CD8-positive, alpha-beta memory T cell (primary cell): ENCODE measurements around the gene COMMD6. TPM values are rescaled to one million over a fixed set of nuclear protein-coding genes. Genes with fewer than 3 reads are reported as not detected.
A peak's percentile ranks its signal among the peaks of the same experiment; 100 is the strongest.

Experiments used
- CTCF ChIA-PET: fragments of 350-600 bp; sonication (Branson Sonifier 250); formaldehyde crosslinking; loops from one replicate; lab custom pipeline; 2021; ENCODE audit warnings: antibody characterized with exemption; lab: Charles Lee
- POLR2A ChIA-PET: fragments of 350-600 bp; sonication (Branson Sonifier 250); formaldehyde crosslinking; loops from one replicate; lab custom pipeline; 2021; ENCODE audit warnings: antibody characterized with exemption; lab: Charles Lee
- DNase-seq, 5 donors: peaks; one replicate each; pipeline versions ENCODE4 v3.0.0 to v3.0.0-alpha.2; 2020 to 2022; ENCODE audit warnings: mixed read lengths in 1 of 5
- H3K27ac ChIP-seq: one replicate; pipeline ENCODE4 v1.7.0; 2013; ENCODE audit warnings: low read depth, mild to moderate bottlenecking, low read length, moderate library complexity
- H3K27me3 ChIP-seq: 2 replicates; pipeline ENCODE4 v1.7.0; 2013; ENCODE audit warnings: low read length, mild to moderate bottlenecking; ENCODE audit not compliant: insufficient read depth, poor library complexity, severe bottlenecking
- H3K36me3 ChIP-seq: 2 replicates; pipeline ENCODE4 v1.7.0; 2013; ENCODE audit warnings: mild to moderate bottlenecking, low read length, moderate library complexity; ENCODE audit not compliant: insufficient read depth
- H3K4me1 ChIP-seq: 2 replicates; pipeline ENCODE4 v1.7.0; 2013; ENCODE audit warnings: mild to moderate bottlenecking, low read length, moderate library complexity; ENCODE audit not compliant: insufficient read depth
- H3K4me3 ChIP-seq: 2 replicates; pipeline ENCODE4 v1.7.0; 2013; ENCODE audit warnings: mild to moderate bottlenecking, low read length
- H3K9me3 ChIP-seq: 2 replicates; pipeline ENCODE4 v1.7.0; 2013; ENCODE audit warnings: mild to moderate bottlenecking, low read length
- H3K27ac Mint-ChIP-seq, 8 donors: one replicate each; pipeline ENCODE4 v1.8.0; 2020 to 2021; ENCODE audit warnings: mixed read lengths in 8 of 8, mild to moderate bottlenecking in 6 of 8, inconsistent platforms in 3 of 8, moderate library complexity in 3 of 8
- H3K27me3 Mint-ChIP-seq, 2 donors: one replicate each; pipeline ENCODE4 v1.8.0; 2020 to 2021; ENCODE audit warnings: mixed read lengths in 2 of 2, mild to moderate bottlenecking in 1 of 2, moderate library complexity in 1 of 2
- H3K36me3 Mint-ChIP-seq, 3 donors: one replicate each; pipeline ENCODE4 v1.8.0; 2020 to 2021; ENCODE audit warnings: mixed read lengths in 3 of 3, inconsistent platforms in 1 of 3, mild to moderate bottlenecking in 1 of 3
- H3K4me1 Mint-ChIP-seq, 3 donors: one replicate each; pipeline ENCODE4 v1.8.0; 2020 to 2021; ENCODE audit warnings: mixed read lengths in 3 of 3, inconsistent platforms in 1 of 3, mild to moderate bottlenecking in 1 of 3
- H3K4me3 Mint-ChIP-seq, 7 donors: one replicate each; pipeline ENCODE4 v1.8.0; 2020 to 2021; ENCODE audit warnings: mixed read lengths in 7 of 7, mild to moderate bottlenecking in 6 of 7, moderate library complexity in 4 of 7, inconsistent platforms in 2 of 7
- H3K9me3 Mint-ChIP-seq, 5 donors: one replicate each; pipeline ENCODE4 v1.8.0; 2020 to 2022; ENCODE audit warnings: mixed read lengths in 5 of 5, mild to moderate bottlenecking in 3 of 5, moderate library complexity in 2 of 5, inconsistent platforms in 1 of 5
- polyA plus RNA-seq: library from polyadenylated mRNA; unstranded; fragments of 300-500 nt; fragmentation: Illumina TruSeq; gene quantifications from one replicate; pipeline ENCODE4 v1.2.3, GENCODE V29; 2021
- total RNA-seq, 2 experiments: library from RNA; stranded (reverse); gene quantifications; one replicate each; pipeline ENCODE4 v1.2.3, GENCODE V29; 2021

The COMMD6 gene
- total and polyA plus RNA-seq, 3 experiments from 2014 or later, result 107 to 573 (median 125) TPM

DNA sequence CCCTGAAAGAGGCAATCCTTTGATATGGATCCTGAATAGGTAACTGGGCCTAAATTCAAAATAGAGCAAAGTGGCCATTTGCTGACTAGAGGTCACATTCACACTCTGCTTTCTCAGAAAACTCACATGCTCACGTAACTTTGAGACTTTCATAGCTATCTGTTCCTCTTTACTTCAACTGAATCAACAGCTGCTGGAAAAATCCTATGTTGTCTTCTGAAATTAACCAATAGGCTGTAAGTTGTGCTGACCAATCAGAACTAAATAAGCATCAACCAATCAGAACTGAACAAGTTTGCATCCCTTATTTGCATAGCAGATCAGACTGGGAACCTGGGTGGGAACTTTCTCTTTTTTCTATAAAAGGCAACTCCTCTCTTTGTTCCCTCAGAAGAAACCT is 31.6 kb downstream of the COMMD6 start:
- POLR2A ChIA-PET, result no interaction called here

GRCh38 chr13:75505327-75505726 is 32.3 kb downstream of the COMMD6 start:
- CTCF ChIA-PET, result no interaction called here
- no peak overlapping the region for H3K27ac ChIP-seq
- H3K27me3 Mint-ChIP-seq, result peaks cover 5 to 7% of the 10 kb centered on the region in 2 donors
- POLR2A ChIA-PET, result no interaction called here
- no peaks in the 10 kb centered on the region for H3K9me3 Mint-ChIP-seq
- H3K36me3 Mint-ChIP-seq, result no peaks in the 10 kb centered on the region
- H3K36me3 ChIP-seq, result no peaks in the 10 kb centered on the region
- H3K9me3 ChIP-seq, result no peaks in the 10 kb centered on the region
- H3K4me3 Mint-ChIP-seq, result no peak overlapping the region
- H3K27me3 ChIP-seq, result no peaks in the 10 kb centered on the region
- no peak for DNase-seq
- H3K4me1 ChIP-seq, result no peaks in the 10 kb centered on the region
- peak overlapping the region in 1 of 8 donors; percentile 24 for H3K27ac Mint-ChIP-seq
- no peak overlapping the region for H3K4me3 ChIP-seq
- H3K4me1 Mint-ChIP-seq, result no peaks in the 10 kb centered on the region

More for the DNA sequence above, 31.6 kb downstream of the COMMD6 start:
- H3K27ac ChIP-seq, result no peak overlapping the region
- Mint-ChIP-seq H3K4me3 (no peak overlapping the region), H3K4me1 (no peaks in the 10 kb centered on the region), H3K27ac (no peak overlapping the region), H3K36me3 (no peaks in the 10 kb centered on the region), H3K9me3 (no peaks in the 10 kb centered on the region), H3K27me3 (peaks cover 5 to 7% of the 10 kb centered on the region in 2 donors)
- H3K36me3 ChIP-seq, result no peaks in the 10 kb centered on the region
- CTCF ChIA-PET, result no interaction called here
- DNase-seq, result no peak
- H3K27me3 ChIP-seq, result no peaks in the 10 kb centered on the region
- H3K4me3 ChIP-seq, result no peak overlapping the region
- H3K4me1 ChIP-seq, result no peaks in the 10 kb centered on the region
- H3K9me3 ChIP-seq, result no peaks in the 10 kb centered on the region

- POLR2A ChIA-PET, result no interaction called here
Measured at GRCh38 chr13:75495938-75496337, 41.7 kb downstream of the COMMD6 start.

GRCh38 chr13:75494491-75494890 is 43.1 kb downstream of the COMMD6 start:
- DNase-seq, result no peak
- H3K36me3 ChIP-seq, result no peaks in the 10 kb centered on the region
- H3K9me3 ChIP-seq, result no peaks in the 10 kb centered on the region
- Mint-ChIP-seq H3K36me3 (no peaks in the 10 kb centered on the region), H3K4me1 (peaks cover 0 to 6% (median 5%) of the 10 kb centered on the region in 3 donors), H3K27ac (no peak overlapping the region), H3K27me3 (peaks cover 12 to 48% of the 10 kb centered on the region in 2 donors), H3K4me3 (no peak overlapping the region), H3K9me3 (peaks cover 0 to 2% (median 0%) of the 10 kb centered on the region in 5 donors)
- H3K4me3 ChIP-seq, result no peak overlapping the region
- H3K27ac ChIP-seq, result no peak overlapping the region
- H3K27me3 ChIP-seq, result peaks cover 6% of the 10 kb centered on the region
- ChIA-PET POLR2A (no interaction called here), CTCF (no interaction called here)
- H3K4me1 ChIP-seq, result no peaks in the 10 kb centered on the region

More at GRCh38 chr13:75495938-75496337, 41.7 kb downstream of the COMMD6 start:
- no peaks in the 10 kb centered on the region for H3K36me3 Mint-ChIP-seq
- peaks cover 10 to 52% of the 10 kb centered on the region in 2 donors for H3K27me3 Mint-ChIP-seq
- Histone ChIP-seq H3K4me1 (no peaks in the 10 kb centered on the region), H3K9me3 (no peaks in the 10 kb centered on the region), H3K27ac (no peak overlapping the region), H3K27me3 (peaks cover 6% of the 10 kb centered on the region), H3K36me3 (no peaks in the 10 kb centered on the region), H3K4me3 (no peak overlapping the region)
- CTCF ChIA-PET, result no interaction called here
- H3K27ac Mint-ChIP-seq, result no peak overlapping the region
- no peaks in the 10 kb centered on the region for H3K4me1 Mint-ChIP-seq
- no peak overlapping the region for H3K4me3 Mint-ChIP-seq
- peaks cover 0 to 2% (median 0%) of the 10 kb centered on the region in 5 donors for H3K9me3 Mint-ChIP-seq
- DNase-seq, result no peak

GRCh38 chr13:75493156-75493555 is 44.5 kb downstream of the COMMD6 start:
- ChIA-PET POLR2A (no interaction called here), CTCF (interaction anchor here (1.2 kb wide), 1 partner anchor 10 kb away, joined by 4 read pairs; no protein-coding TSS in a partner anchor)
- H3K36me3 ChIP-seq, result no peaks in the 10 kb centered on the region
- no peaks in the 10 kb centered on the region for H3K9me3 ChIP-seq
- Mint-ChIP-seq H3K4me1 (peaks cover 0 to 9% (median 8%) of the 10 kb centered on the region in 3 donors), H3K9me3 (no peaks in the 10 kb centered on the region), H3K27me3 (peaks cover 18 to 38% of the 10 kb centered on the region in 2 donors), H3K36me3 (no peaks in the 10 kb centered on the region), H3K4me3 (no peak overlapping the region), H3K27ac (no peak overlapping the region)
- H3K27me3 ChIP-seq, result peaks cover 6% of the 10 kb centered on the region
- no peak for DNase-seq
- H3K4me1 ChIP-seq, result no peaks in the 10 kb centered on the region
- H3K27ac ChIP-seq, result no peak overlapping the region
- H3K4me3 ChIP-seq, result no peak overlapping the region

DNA sequence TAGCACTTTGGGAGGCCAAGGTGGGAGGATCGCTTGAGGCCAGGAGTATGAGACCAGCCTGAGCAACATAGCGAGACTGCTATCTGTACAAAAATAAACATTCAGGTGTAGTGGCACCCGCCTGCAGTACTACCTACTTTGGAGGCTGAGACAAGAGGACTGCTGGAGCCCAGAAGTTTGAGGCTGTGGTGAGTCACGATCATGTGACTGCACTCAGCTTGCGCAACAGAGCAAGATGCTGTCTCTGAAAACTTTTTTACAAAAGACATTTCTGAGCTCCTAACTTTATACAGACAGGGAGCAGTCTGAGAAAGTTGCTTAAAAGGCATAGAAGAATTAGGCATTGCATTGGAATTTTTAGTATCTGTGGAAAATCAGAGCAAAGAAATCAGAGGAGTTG is 45.3 kb downstream of the COMMD6 start:
- Histone ChIP-seq H3K4me1 (no peaks in the 10 kb centered on the region), H3K9me3 (no peaks in the 10 kb centered on the region), H3K36me3 (no peaks in the 10 kb centered on the region), H3K27me3 (peaks cover 6% of the 10 kb centered on the region), H3K4me3 (no peak overlapping the region), H3K27ac (no peak overlapping the region)
- no peaks in the 10 kb centered on the region for H3K9me3 Mint-ChIP-seq
- no peak for DNase-seq
- peaks cover 20 to 43% of the 10 kb centered on the region in 2 donors for H3K27me3 Mint-ChIP-seq
- H3K4me3 Mint-ChIP-seq, result no peak overlapping the region
- ChIA-PET POLR2A (no interaction called here), CTCF (interaction anchor here (1.2 kb wide), 1 partner anchor 11 kb away, joined by 4 read pairs; no protein-coding TSS in a partner anchor)
- H3K36me3 Mint-ChIP-seq, result no peaks in the 10 kb centered on the region
- peaks cover 0 to 9% (median 8%) of the 10 kb centered on the region in 3 donors for H3K4me1 Mint-ChIP-seq
- H3K27ac Mint-ChIP-seq, result no peak overlapping the region

DNA sequence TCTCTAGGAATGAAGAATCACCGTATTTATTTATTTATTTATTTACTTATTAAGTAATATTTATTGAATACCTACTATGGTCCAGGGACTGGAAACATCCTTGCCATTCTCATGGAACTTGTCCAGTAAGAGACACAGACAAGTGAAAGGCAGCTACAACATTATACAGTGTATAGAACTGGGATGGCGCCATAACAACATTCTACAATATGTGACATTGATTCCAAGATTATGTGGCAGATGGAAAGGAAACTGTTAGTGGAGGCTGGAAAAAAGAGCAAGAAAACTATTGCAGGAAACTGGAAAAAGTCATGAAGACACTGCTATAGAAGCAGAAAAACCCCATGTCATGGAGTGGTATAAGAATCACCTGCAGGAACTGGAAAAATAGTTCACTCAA is 46.3 kb downstream of the COMMD6 start:
- peaks cover 22 to 50% of the 10 kb centered on the region in 2 donors for H3K27me3 Mint-ChIP-seq
- Histone ChIP-seq H3K9me3 (no peaks in the 10 kb centered on the region), H3K27ac (no peak overlapping the region), H3K27me3 (peaks cover 6% of the 10 kb centered on the region), H3K4me3 (no peak overlapping the region), H3K4me1 (no peaks in the 10 kb centered on the region), H3K36me3 (no peaks in the 10 kb centered on the region)
- peaks cover 0 to 9% (median 8%) of the 10 kb centered on the region in 3 donors for H3K4me1 Mint-ChIP-seq
- ChIA-PET CTCF (no interaction called here), POLR2A (no interaction called here)
- no peak overlapping the region for H3K27ac Mint-ChIP-seq
- H3K9me3 Mint-ChIP-seq, result no peaks in the 10 kb centered on the region
- DNase-seq, result no peak
- no peak overlapping the region for H3K4me3 Mint-ChIP-seq
- H3K36me3 Mint-ChIP-seq, result no peaks in the 10 kb centered on the region

GRCh38 chr13:75489502-75490263 is 48.0 kb downstream of the COMMD6 start:
- peak overlapping the region in 2 of 8 donors; percentile 10 to 47 for H3K27ac Mint-ChIP-seq
- Histone ChIP-seq H3K36me3 (no peaks in the 10 kb centered on the region), H3K27ac (no peak overlapping the region), H3K4me1 (no peaks in the 10 kb centered on the region), H3K4me3 (no peak overlapping the region), H3K9me3 (no peaks in the 10 kb centered on the region), H3K27me3 (peaks cover 9% of the 10 kb centered on the region)
- H3K9me3 Mint-ChIP-seq, result no peaks in the 10 kb centered on the region
- H3K4me1 Mint-ChIP-seq, result peaks cover 0 to 9% (median 8%) of the 10 kb centered on the region in 3 donors
- H3K27me3 Mint-ChIP-seq, result peaks cover 32 to 56% of the 10 kb centered on the region in 2 donors
- H3K4me3 Mint-ChIP-seq, result peak overlapping the region in 5 of 7 donors; percentile 3 to 65 (median 46)
- no peaks in the 10 kb centered on the region for H3K36me3 Mint-ChIP-seq
- no peak for DNase-seq
- ChIA-PET CTCF (no interaction called here), POLR2A (interaction anchor here (0.7 kb wide), 1 partner anchor 14 kb away, joined by 3 read pairs; no protein-coding TSS in a partner anchor)
